Measurements from ENCODE around the gene CCNT1. TPM values are rescaled to one million over a fixed set of nuclear protein-coding genes. Genes with fewer than 3 reads are reported as not detected.

CCNT1 gene
- total and polyA plus RNA-seq, 10 of the 15 experiments (the other 5 are each of a cell fraction or from before 2014, with no cell fraction given), result 6.3 to 37.3 (median 20.0) TPM

DNA sequence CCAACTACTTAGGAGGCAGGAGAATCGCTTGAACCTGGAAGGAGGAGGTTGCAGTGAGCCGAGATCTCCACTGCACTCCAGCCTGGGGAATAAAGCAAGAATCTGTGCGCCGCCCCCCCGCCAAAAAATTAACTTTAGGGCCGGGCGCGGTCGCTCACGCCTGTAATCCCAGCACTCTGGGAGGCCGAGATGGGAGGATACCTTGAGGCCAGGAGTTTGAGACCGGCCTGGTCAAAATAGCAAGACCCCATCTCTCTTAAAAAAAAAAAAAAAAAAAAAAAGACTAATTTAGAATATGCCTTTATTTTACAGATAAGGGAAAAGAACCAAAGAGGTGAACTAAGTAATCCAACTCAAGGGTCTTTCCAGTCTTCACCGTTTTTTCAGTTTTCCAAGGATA lies 35.6 kb downstream of the CCNT1 start:
- in situ Hi-C loops (cut with MboI) (no loop called here), intact Hi-C loops (cut with micrococcal nuclease; ENCODE audit: unreplicated experiment) (no loop called here)
- no peaks in the 10 kb centered on the region for H3K9me3 ChIP-seq (replicated peaks; ENCODE audit: control insufficient read depth, insufficient read depth, low read length)
- peaks cover 59% of the 10 kb centered on the region for H3K79me2 ChIP-seq (ENCODE audit: control insufficient read depth, insufficient read depth, low read length)
- no peak for TF ChIP-seq TCF3 (IDR thresholded peaks at IDR 0.05; ENCODE audit: borderline replicate concordance, insufficient read depth, low read depth, low read length)
- TF ChIP-seq, protein P1, sequence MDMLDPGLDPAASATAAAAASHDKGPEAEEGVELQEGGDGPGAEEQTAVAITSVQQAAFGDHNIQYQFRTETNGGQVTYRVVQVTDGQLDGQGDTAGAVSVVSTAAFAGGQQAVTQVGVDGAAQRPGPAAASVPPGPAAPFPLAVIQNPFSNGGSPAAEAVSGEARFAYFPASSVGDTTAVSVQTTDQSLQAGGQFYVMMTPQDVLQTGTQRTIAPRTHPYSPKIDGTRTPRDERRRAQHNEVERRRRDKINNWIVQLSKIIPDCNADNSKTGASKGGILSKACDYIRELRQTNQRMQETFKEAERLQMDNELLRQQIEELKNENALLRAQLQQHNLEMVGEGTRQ (IDR thresholded peaks at IDR 0.05; ENCODE audit: borderline replicate concordance, low read depth, low read length), result no peak
- no peak for TF ChIP-seq SUZ12 (IDR thresholded peaks at IDR 0.05; ENCODE audit: unreplicated experiment)
- no peak for TF ChIP-seq STAT1 (conservative IDR thresholded peaks at IDR 0.05)
- no peak for TF ChIP-seq SMAD1 (IDR thresholded peaks at IDR 0.05; ENCODE audit: low read depth, partially characterized antibody)
- no peak for TF ChIP-seq BRCA1 (IDR thresholded peaks at IDR 0.05; ENCODE audit: low read depth, low read length)
- TF ChIP-seq SIX5 (IDR thresholded peaks at IDR 0.05; ENCODE audit: low read depth, low read length, severe bottlenecking), result no peak
- no peak for TF ChIP-seq IKZF1 (conservative IDR thresholded peaks at IDR 0.05)
- TF ChIP-seq, protein P2, sequence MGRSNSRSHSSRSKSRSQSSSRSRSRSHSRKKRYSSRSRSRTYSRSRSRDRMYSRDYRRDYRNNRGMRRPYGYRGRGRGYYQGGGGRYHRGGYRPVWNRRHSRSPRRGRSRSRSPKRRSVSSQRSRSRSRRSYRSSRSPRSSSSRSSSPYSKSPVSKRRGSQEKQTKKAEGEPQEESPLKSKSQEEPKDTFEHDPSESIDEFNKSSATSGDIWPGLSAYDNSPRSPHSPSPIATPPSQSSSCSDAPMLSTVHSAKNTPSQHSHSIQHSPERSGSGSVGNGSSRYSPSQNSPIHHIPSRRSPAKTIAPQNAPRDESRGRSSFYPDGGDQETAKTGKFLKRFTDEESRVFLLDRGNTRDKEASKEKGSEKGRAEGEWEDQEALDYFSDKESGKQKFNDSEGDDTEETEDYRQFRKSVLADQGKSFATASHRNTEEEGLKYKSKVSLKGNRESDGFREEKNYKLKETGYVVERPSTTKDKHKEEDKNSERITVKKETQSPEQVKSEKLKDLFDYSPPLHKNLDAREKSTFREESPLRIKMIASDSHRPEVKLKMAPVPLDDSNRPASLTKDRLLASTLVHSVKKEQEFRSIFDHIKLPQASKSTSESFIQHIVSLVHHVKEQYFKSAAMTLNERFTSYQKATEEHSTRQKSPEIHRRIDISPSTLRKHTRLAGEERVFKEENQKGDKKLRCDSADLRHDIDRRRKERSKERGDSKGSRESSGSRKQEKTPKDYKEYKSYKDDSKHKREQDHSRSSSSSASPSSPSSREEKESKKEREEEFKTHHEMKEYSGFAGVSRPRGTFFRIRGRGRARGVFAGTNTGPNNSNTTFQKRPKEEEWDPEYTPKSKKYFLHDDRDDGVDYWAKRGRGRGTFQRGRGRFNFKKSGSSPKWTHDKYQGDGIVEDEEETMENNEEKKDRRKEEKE (IDR thresholded peaks at IDR 0.05), result no peak
- TF ChIP-seq, protein P3, sequence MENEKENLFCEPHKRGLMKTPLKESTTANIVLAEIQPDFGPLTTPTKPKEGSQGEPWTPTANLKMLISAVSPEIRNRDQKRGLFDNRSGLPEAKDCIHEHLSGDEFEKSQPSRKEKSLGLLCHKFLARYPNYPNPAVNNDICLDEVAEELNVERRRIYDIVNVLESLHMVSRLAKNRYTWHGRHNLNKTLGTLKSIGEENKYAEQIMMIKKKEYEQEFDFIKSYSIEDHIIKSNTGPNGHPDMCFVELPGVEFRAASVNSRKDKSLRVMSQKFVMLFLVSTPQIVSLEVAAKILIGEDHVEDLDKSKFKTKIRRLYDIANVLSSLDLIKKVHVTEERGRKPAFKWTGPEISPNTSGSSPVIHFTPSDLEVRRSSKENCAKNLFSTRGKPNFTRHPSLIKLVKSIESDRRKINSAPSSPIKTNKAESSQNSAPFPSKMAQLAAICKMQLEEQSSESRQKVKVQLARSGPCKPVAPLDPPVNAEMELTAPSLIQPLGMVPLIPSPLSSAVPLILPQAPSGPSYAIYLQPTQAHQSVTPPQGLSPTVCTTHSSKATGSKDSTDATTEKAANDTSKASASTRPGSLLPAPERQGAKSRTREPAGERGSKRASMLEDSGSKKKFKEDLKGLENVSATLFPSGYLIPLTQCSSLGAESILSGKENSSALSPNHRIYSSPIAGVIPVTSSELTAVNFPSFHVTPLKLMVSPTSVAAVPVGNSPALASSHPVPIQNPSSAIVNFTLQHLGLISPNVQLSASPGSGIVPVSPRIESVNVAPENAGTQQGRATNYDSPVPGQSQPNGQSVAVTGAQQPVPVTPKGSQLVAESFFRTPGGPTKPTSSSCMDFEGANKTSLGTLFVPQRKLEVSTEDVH (IDR thresholded peaks at IDR 0.05; ENCODE audit: low read depth, partially characterized antibody), result no peak
- TF ChIP-seq ASH2L (IDR thresholded peaks at IDR 0.05; ENCODE audit: borderline replicate concordance, low read depth), result no peak
- TF ChIP-seq EP300 (IDR thresholded peaks at IDR 0.05; ENCODE audit: borderline replicate concordance in 1 of 2, control insufficient read depth in 1 of 2, low read depth in 2 of 2, low read length in 2 of 2), result no peak
- no peak for TF ChIP-seq HDAC6 (IDR thresholded peaks at IDR 0.05; ENCODE audit: unreplicated experiment)
- TF ChIP-seq ZNF24 (IDR thresholded peaks at IDR 0.05), result no peak
- no peak for TF ChIP-seq BACH1 (IDR thresholded peaks at IDR 0.05; ENCODE audit: borderline replicate concordance)
- TF ChIP-seq, protein P4, sequence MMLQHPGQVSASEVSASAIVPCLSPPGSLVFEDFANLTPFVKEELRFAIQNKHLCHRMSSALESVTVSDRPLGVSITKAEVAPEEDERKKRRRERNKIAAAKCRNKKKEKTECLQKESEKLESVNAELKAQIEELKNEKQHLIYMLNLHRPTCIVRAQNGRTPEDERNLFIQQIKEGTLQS (IDR thresholded peaks at IDR 0.05; ENCODE audit: borderline replicate concordance, extremely low read depth, low read depth, low read length), result no peak
- peak overlapping the region; percentile 94 for H3K9ac ChIP-seq (ENCODE audit: control insufficient read depth, insufficient read depth, low read length)
- no peak overlapping the region for H2AFZ ChIP-seq (ENCODE audit: control insufficient read depth, low read depth, low read length)
- ChIA-PET SMC1A (ENCODE audit: uncharacterized antibody, unreplicated experiment) (no interaction called here), RAD21 (ENCODE audit: unreplicated experiment) (no interaction called here), POLR2A (no interaction called here), CTCF (no interaction called here)
- H3K4me2 ChIP-seq (ENCODE audit: control insufficient read depth, insufficient read depth), result peak overlapping the region; percentile 69
- H3K36me3 ChIP-seq (ENCODE audit: control insufficient read depth in 2 of 2, insufficient read depth in 2 of 2, low read length in 1 of 2), result peaks cover 0 to 7% of the 10 kb centered on the region in 2 experiments
- H3K27me3 ChIP-seq (replicated peaks in 1 of 2; ENCODE audit: control insufficient read depth in 2 of 2, insufficient read depth in 2 of 2, low read length in 1 of 2), result no peaks in the 10 kb centered on the region
- WGBS (ENCODE audit: insufficient coverage, insufficient replicate concordance, low lambda C conversion rate, missing lambda C conversion rate), result 85% methylated on average over 13 of the region's 13 CpGs
- FAIRE-seq (no peak), DNase-seq (ENCODE audit: low read depth, low spot score) (no peak), ATAC-seq (no peak)
- peak overlapping the region; percentile 91; the same call in 1 of the 2 replicates for H3K27ac ChIP-seq (ENCODE audit: control insufficient read depth, insufficient read depth)
- no TSS peak for BruUV-seq (replicated peaks)
- H4K20me1 ChIP-seq (ENCODE audit: control insufficient read depth, insufficient read depth), result no peaks in the 10 kb centered on the region
- peak overlapping the region; percentile 90 for H3K4me3 ChIP-seq
- H3K4me1 ChIP-seq (ENCODE audit: control insufficient read depth, insufficient read depth, low read length), result peaks cover 5% of the 10 kb centered on the region
